Nephron (organoid): Measurements from ENCODE around the gene AIP.

Experiments
- H3K27ac Mint-ChIP-seq, 3 experiments: 2 replicates each; pipeline ENCODE4 v1.8.0; 2020; ENCODE audit warnings: mixed read lengths in 3 of 3, mild to moderate bottlenecking in 2 of 3, moderate library complexity in 1 of 3
- H3K27me3 Mint-ChIP-seq: 2 replicates; pipeline ENCODE4 v1.8.0; 2021; ENCODE audit warnings: low read depth, mild to moderate bottlenecking, moderate library complexity, mixed read lengths
- H3K36me3 Mint-ChIP-seq: 2 replicates; pipeline ENCODE4 v1.8.0; 2020; ENCODE audit warnings: low read depth, mixed read lengths
- H3K4me1 Mint-ChIP-seq: 2 replicates; pipeline ENCODE4 v1.8.0; 2020; ENCODE audit warnings: mixed read lengths
- H3K4me3 Mint-ChIP-seq, 3 experiments: 2 replicates each; pipeline ENCODE4 v1.8.0; 2020; ENCODE audit warnings: mild to moderate bottlenecking in 3 of 3, mixed read lengths in 3 of 3, moderate library complexity in 2 of 3
- H3K9me3 Mint-ChIP-seq: 2 replicates; pipeline ENCODE4 v1.8.0; 2020; ENCODE audit warnings: mixed read lengths
- TF ChIP-seq, protein P1 (sequence below), 3 experiments: fragments of 200-600 bp; sonication (generic); IDR thresholded peaks; one replicate each; pipeline ENCODE4 v1.5.0; 2021; ENCODE audit warnings: antibody characterized with exemption in 3 of 3; ENCODE audit not compliant: unreplicated experiment in 3 of 3

AIP gene

DNA sequence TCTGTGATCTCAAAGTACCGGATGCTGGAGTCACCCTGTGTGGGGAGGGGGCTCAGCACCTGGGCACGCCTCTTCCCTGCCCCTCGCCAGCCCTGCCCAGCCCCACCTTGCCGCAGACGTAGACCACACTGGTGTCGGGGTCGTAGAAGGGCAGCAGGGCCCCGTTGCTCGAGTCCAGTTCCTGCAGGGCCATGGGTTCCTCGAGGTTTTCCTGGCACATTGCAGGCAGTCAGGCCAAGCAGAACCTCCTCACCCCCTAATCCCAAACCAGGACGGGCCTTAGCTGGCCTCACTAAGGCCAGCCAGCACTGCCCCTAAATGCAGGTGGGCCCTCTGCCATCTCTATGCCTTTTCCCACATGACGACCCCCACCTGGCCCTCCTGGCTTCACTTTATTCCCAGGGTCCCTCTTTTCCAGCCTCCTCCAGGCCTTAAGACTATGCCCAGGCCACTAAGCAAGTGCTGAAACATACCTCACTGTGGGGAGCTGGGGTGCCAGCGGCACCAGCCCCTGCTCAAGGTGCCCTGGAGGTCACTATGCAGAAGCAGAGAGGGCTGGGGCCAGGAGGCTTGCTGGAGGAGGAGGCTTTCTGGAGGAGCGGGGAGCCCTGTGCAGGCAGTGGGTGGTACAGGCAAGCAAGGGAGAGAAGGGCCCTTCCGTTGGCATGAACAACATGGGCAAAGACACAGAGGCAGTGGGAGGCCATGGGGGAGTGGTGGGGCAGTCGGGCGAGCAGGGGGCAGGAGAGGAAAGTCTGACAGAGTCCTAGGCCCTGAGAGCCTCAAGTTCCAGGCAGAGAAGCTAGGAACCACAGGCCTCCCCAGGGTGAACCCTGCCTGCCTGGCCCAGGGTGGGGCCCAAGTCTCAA is 42.4 kb upstream of the AIP start:
- TF ChIP-seq, protein P1, sequence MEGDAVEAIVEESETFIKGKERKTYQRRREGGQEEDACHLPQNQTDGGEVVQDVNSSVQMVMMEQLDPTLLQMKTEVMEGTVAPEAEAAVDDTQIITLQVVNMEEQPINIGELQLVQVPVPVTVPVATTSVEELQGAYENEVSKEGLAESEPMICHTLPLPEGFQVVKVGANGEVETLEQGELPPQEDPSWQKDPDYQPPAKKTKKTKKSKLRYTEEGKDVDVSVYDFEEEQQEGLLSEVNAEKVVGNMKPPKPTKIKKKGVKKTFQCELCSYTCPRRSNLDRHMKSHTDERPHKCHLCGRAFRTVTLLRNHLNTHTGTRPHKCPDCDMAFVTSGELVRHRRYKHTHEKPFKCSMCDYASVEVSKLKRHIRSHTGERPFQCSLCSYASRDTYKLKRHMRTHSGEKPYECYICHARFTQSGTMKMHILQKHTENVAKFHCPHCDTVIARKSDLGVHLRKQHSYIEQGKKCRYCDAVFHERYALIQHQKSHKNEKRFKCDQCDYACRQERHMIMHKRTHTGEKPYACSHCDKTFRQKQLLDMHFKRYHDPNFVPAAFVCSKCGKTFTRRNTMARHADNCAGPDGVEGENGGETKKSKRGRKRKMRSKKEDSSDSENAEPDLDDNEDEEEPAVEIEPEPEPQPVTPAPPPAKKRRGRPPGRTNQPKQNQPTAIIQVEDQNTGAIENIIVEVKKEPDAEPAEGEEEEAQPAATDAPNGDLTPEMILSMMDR (IDR thresholded peaks at IDR 0.05; ENCODE audit: unreplicated experiment in 3 of 3), result no peak
- peaks cover 5% of the 10 kb centered on the region for H3K4me1 Mint-ChIP-seq
- no peaks in the 10 kb centered on the region for H3K9me3 Mint-ChIP-seq
- H3K36me3 Mint-ChIP-seq, result peaks cover 4% of the 10 kb centered on the region
- no peaks in the 10 kb centered on the region for H3K27me3 Mint-ChIP-seq
- peak overlapping the region; percentile 50 to 54 (median 53) for H3K4me3 Mint-ChIP-seq
- H3K27ac Mint-ChIP-seq, result peak overlapping the region in 1 of 3 experiments; percentile 52

DNA sequence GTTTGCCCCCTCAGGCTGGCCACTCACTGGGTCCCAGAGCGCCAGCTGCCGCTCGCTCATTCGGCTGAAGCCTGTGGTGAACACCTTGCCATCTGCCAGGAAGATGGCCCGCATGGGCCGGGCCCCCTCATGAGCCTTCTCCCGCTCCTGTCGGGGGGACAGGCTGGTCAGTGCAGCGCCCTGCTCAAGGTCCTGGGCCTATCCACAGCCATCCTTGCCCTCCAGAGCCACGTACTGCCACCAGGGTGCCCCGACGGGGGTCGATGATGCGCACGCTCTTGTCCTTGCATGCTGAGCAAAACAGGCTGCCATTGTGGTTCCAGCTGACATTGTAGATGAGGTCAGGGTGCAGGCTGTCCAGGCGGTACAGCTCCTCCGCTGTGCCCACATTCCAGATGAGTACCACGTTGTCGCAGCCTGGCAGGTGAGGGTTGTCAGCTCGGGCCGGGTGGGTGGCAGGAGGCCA is 41.7 kb upstream of the AIP start:
- H3K36me3 Mint-ChIP-seq, result peaks cover 4% of the 10 kb centered on the region
- no peaks in the 10 kb centered on the region for H3K27me3 Mint-ChIP-seq
- no peaks in the 10 kb centered on the region for H3K9me3 Mint-ChIP-seq
- H3K27ac Mint-ChIP-seq, result no peak overlapping the region
- TF ChIP-seq, protein P1 (IDR thresholded peaks at IDR 0.05; ENCODE audit: unreplicated experiment in 3 of 3), result no peak
- peak overlapping the region; percentile 22 to 44 (median 34) for H3K4me3 Mint-ChIP-seq
- peaks cover 5% of the 10 kb centered on the region for H3K4me1 Mint-ChIP-seq

DNA sequence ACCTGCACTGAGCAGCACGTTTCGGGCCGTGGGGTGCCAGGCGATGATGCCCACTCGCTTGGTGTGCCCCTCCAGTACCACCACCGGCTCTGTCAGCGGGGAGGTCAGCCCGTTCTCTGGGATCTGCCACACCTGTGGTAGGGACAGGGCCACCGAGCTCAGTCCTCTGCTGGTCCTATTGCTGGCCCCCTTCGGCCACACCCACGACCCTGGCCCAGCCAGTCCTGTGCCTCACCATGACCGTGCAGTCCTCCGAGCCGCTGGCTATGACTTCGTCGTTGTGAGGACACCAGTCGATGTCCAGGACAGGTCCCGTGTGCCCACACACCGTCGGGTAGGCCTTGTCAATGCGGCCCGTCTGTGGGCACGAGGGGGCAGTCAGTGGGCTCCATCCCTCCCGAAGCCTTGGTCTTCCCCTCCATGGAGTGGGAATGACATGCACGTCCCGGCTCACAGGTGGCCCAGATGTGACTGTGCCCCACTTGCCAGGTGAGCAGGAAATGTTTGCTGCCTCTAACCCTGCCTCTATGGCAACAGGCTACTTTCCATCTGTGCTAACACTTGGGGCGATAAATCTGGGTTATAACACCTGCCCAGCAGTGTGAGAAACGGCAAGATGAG is 41.0 kb upstream of the AIP start:
- Mint-ChIP-seq H3K27ac (no peak overlapping the region), H3K36me3 (no peaks in the 10 kb centered on the region), H3K4me3 (peak overlapping the region; percentile 87 to 90 (median 87)), H3K4me1 (no peaks in the 10 kb centered on the region), H3K27me3 (no peaks in the 10 kb centered on the region), H3K9me3 (no peaks in the 10 kb centered on the region)
- TF ChIP-seq, protein P1 (IDR thresholded peaks at IDR 0.05; ENCODE audit: unreplicated experiment in 3 of 3), result no peak

DNA sequence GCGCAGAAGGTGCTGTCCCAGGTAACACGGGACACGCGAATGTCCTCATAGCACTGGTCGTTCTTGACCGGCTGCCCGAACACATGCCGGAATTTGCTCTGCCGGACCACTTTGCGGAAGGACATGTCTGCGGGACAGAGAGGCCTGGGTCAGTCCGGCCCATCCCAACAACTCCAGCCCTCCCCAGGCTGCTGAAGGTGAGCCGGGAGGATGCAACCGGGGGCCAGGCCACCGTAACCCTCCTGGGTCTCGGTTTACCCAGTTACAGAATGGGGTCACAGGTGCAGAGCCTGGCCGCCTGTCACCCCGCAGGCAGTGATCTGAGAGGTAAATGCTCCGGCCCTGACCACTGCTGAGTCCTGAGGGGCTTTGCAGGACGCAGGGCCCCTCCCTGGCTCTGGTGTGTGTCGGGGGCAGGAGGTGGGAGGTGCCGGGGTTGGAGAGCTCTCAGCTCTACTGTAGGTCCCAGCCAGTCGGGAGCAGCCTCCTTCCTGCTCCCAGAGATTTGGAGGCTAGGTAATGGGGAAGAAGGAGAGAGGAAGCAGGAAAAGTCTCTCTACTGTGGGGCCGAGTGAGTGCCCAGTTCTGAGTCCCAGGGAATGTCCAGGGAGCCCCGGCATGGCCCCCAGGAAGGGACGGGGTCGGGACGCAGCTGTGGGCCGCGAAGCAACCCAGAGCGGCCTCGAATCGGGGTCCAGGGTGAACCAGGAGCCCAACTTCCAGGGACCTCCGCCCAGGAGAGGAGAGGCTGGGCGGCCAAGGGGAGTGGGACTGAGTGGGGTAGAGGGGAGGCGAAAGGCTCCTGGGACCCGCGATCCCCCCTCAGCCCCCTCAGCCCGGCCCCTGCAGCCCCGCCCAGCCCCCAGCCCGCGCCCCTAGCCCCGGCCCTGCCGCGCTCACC is 40.1 kb upstream of the AIP start:
- Mint-ChIP-seq H3K9me3 (no peaks in the 10 kb centered on the region), H3K27me3 (no peaks in the 10 kb centered on the region), H3K27ac (peak overlapping the region in 2 of 3 experiments; percentile 70 to 81), H3K4me1 (no peaks in the 10 kb centered on the region), H3K36me3 (no peaks in the 10 kb centered on the region), H3K4me3 (peak overlapping the region; percentile 87 to 90 (median 87))
- TF ChIP-seq, protein P1 (IDR thresholded peaks at IDR 0.05; ENCODE audit: unreplicated experiment in 3 of 3), result no peak

DNA sequence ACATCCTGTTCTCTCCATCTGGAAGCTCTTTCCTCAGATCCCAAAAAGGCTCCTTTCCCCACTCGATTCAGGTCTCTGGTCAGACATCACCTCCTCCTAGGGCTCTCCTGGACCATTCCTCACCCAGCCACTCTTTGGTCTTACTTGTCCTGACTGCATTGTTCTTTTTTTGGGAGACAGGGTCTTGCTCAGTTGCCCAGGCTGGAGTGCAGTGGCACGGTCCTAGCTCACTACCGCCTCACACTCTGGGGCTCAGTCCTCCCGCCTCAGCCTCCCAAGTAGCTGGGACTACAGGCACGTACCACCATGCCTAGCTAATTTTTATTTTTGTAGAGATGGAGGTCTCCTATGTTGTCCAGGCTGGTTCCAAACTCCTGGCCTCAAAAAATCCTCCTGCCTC is 37.3 kb upstream of the AIP start:
- Mint-ChIP-seq H3K36me3 (no peaks in the 10 kb centered on the region), H3K4me3 (peak overlapping the region; percentile 88 to 92 (median 91)), H3K4me1 (no peaks in the 10 kb centered on the region), H3K27me3 (peaks cover 5% of the 10 kb centered on the region), H3K27ac (peak overlapping the region; percentile 58 to 93 (median 92)), H3K9me3 (no peaks in the 10 kb centered on the region)
- TF ChIP-seq, protein P1 (IDR thresholded peaks at IDR 0.05; ENCODE audit: unreplicated experiment in 3 of 3), result no peak
